CD14-positive monocyte (primary cell): ENCODE measurements around the gene ZC3H8. TPM values are rescaled to one million over a fixed set of nuclear protein-coding genes. Genes with fewer than 3 reads are reported as not detected.

Experiments
- DNase-seq, 3 donors: peaks; one replicate each; pipeline ENCODE4 v3.0.0-alpha.2; 2011 to 2022
- H2AFZ ChIP-seq: 2 replicates; pipeline ENCODE4 v1.6.0; 2012; ENCODE audit warnings: mild to moderate bottlenecking, low read depth, low read length, inconsistent platforms; ENCODE audit not compliant: insufficient read depth, poor library complexity, severe bottlenecking
- H3K27ac ChIP-seq, 2 donors: 1 replicate in 1 of 2; 2 replicates in 1 of 2; pipeline ENCODE4 v1.5.1; 2012 to 2013; ENCODE audit warnings: low read length in 2 of 2, control low read depth in 1 of 2, inconsistent platforms in 1 of 2, low read depth in 1 of 2, mild to moderate bottlenecking in 1 of 2
- H3K27me3 ChIP-seq, 2 donors: one replicate each; pipeline versions ENCODE4 v1.6.0 to v1.6.1; 2011 to 2013; ENCODE audit warnings: low read length in 2 of 2; ENCODE audit not compliant: control insufficient read depth in 2 of 2, insufficient read depth in 2 of 2
- H3K36me3 ChIP-seq, 2 donors: replicated peaks in 1 of 2; 1 replicate in 1 of 2; 2 replicates in 1 of 2; pipeline versions ENCODE4 v1.5.1 to v1.6.1; 2012 to 2013; ENCODE audit warnings: low read length in 2 of 2, control low read depth in 1 of 2, inconsistent platforms in 1 of 2, mild to moderate bottlenecking in 1 of 2; ENCODE audit not compliant: insufficient read depth in 2 of 2, control insufficient read depth in 1 of 2
- H3K4me1 ChIP-seq, 2 donors: 1 replicate in 1 of 2; 2 replicates in 1 of 2; pipeline versions ENCODE4 v1.5.1 to v1.6.1; 2012 to 2013; ENCODE audit warnings: low read length in 2 of 2, control low read depth in 1 of 2, inconsistent platforms in 1 of 2, mild to moderate bottlenecking in 1 of 2, moderate library complexity in 1 of 2; ENCODE audit not compliant: insufficient read depth in 2 of 2, control insufficient read depth in 1 of 2
- H3K4me2 ChIP-seq: replicated peaks from 2 replicates; pipeline ENCODE3; 2012; ENCODE audit warnings: low read length, moderate library complexity, mild to moderate bottlenecking; ENCODE audit not compliant: poor library complexity, severe bottlenecking; ENCODE audit errors: extremely low read depth
- H3K4me3 ChIP-seq, 3 experiments: fragments of 200-600 bp in 1 of 3; sonication (generic) in 1 of 3; replicated peaks in 1 of 3; 1 replicate in 2 of 3; 2 replicates in 1 of 3; pipeline ENCODE4 v1.5.1; 2011 to 2013; ENCODE audit warnings: low read length in 3 of 3, mild to moderate bottlenecking in 3 of 3, control low read depth in 2 of 3, low read depth in 2 of 3, inconsistent platforms in 1 of 3, moderate library complexity in 1 of 3
- H3K79me2 ChIP-seq: 2 replicates; pipeline ENCODE4 v1.6.0; 2012; ENCODE audit warnings: mild to moderate bottlenecking, control low read depth, inconsistent platforms, low read length, moderate library complexity; ENCODE audit not compliant: insufficient read depth
- H3K9ac ChIP-seq: 2 replicates; pipeline ENCODE4 v1.6.0; 2017; ENCODE audit warnings: low read length, mild to moderate bottlenecking; ENCODE audit not compliant: insufficient read depth, poor library complexity, severe bottlenecking
- H3K9me3 ChIP-seq, 2 donors: replicated peaks in 1 of 2; 1 replicate in 1 of 2; 2 replicates in 1 of 2; pipeline versions ENCODE4 v1.5.1 to v1.6.1; 2012 to 2013; ENCODE audit warnings: low read length in 2 of 2, control low read depth in 1 of 2; ENCODE audit not compliant: control insufficient read depth in 1 of 2, insufficient read depth in 1 of 2
- H4K20me1 ChIP-seq: 2 replicates; pipeline ENCODE4 v1.6.0; 2012; ENCODE audit warnings: mild to moderate bottlenecking, low read length, control low read depth, moderate library complexity; ENCODE audit not compliant: insufficient read depth
- H3K27ac Mint-ChIP-seq, 7 donors: one replicate each; pipeline ENCODE4 v1.8.0; 2020; ENCODE audit warnings: mild to moderate bottlenecking in 7 of 7, mixed read lengths in 7 of 7, moderate library complexity in 6 of 7, inconsistent platforms in 2 of 7
- H3K27me3 Mint-ChIP-seq, 3 donors: one replicate each; pipeline ENCODE4 v1.8.0; 2021 to 2022; ENCODE audit warnings: low read depth in 3 of 3, mild to moderate bottlenecking in 3 of 3, mixed read lengths in 3 of 3, moderate library complexity in 3 of 3, inconsistent platforms in 1 of 3
- H3K36me3 Mint-ChIP-seq, 2 donors: one replicate each; pipeline ENCODE4 v1.8.0; 2020; ENCODE audit warnings: mixed read lengths in 2 of 2, inconsistent platforms in 1 of 2, mild to moderate bottlenecking in 1 of 2
- H3K4me1 Mint-ChIP-seq: one replicate; pipeline ENCODE4 v1.8.0; 2020; ENCODE audit warnings: mild to moderate bottlenecking, mixed read lengths
- H3K4me3 Mint-ChIP-seq, 2 donors: one replicate each; pipeline ENCODE4 v1.8.0; 2020; ENCODE audit warnings: mild to moderate bottlenecking in 2 of 2, mixed read lengths in 2 of 2, moderate library complexity in 1 of 2
- H3K9me3 Mint-ChIP-seq, 7 donors: one replicate each; pipeline ENCODE4 v1.8.0; 2020 to 2022; ENCODE audit warnings: mixed read lengths in 7 of 7, mild to moderate bottlenecking in 6 of 7, moderate library complexity in 6 of 7, inconsistent platforms in 2 of 7
- WGBS: methylation state at CpG from one replicate; pipeline ENCODE4 v1.1.5; 2013; ENCODE audit warnings: missing lambda C conversion rate; ENCODE audit not compliant: insufficient coverage; 5-methylcytosine and 5-hydroxymethylcytosine counted together
- intact Hi-C, 2 donors: fragments of 100-400 bp; cut with micrococcal nuclease; formaldehyde crosslinking; loops; one replicate each; pipeline versions ENCODE4 v1.15.0 to v1.15.1; 2023
- polyA plus RNA-seq, 3 donors: library from polyadenylated mRNA; depleted of rRNA in 1 of 3; unstranded in 2 of 3; stranded (reverse) in 1 of 3; fragments of 300-500 nt in 2 of 3; fragments of >200 nt in 1 of 3; fragmentation: Illumina TruSeq in 2 of 3; gene quantifications; 1 replicate in 2 of 3; 2 replicates in 1 of 3; pipeline ENCODE4 v1.2.3, GENCODE V29; 2012 to 2021
- TF ChIP-seq, protein P1 (sequence below): fragments of 200-600 bp; IDR thresholded peaks from one replicate; pipeline ENCODE4 v1.8.0; 2022; ENCODE audit warnings: antibody characterized with exemption, mild to moderate bottlenecking

Gene ZC3H8
- polyA plus RNA-seq, 3 donors: 2.3 to 6.9 (median 2.3) TPM

DNA sequence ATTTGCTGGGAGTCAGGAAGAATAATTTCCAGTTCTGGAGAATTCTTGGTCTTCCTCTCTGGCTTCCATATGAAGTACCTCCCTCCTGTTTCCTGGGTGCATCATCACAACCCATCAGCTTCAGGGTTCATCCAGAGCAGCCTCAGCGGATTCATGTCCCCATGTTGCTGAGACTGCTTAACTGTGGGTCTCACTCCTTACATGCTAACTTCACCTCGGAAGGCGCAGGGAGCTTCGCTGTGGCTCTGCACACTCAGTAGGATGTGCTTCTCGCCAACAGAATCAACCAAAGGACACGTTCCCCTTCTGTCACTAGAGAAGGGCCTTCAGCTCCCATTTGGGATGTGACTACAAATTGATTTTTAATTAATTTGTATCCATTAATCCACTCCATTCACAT lies 92.5 kb downstream of the ZC3H8 start:
- TF ChIP-seq, protein P1, sequence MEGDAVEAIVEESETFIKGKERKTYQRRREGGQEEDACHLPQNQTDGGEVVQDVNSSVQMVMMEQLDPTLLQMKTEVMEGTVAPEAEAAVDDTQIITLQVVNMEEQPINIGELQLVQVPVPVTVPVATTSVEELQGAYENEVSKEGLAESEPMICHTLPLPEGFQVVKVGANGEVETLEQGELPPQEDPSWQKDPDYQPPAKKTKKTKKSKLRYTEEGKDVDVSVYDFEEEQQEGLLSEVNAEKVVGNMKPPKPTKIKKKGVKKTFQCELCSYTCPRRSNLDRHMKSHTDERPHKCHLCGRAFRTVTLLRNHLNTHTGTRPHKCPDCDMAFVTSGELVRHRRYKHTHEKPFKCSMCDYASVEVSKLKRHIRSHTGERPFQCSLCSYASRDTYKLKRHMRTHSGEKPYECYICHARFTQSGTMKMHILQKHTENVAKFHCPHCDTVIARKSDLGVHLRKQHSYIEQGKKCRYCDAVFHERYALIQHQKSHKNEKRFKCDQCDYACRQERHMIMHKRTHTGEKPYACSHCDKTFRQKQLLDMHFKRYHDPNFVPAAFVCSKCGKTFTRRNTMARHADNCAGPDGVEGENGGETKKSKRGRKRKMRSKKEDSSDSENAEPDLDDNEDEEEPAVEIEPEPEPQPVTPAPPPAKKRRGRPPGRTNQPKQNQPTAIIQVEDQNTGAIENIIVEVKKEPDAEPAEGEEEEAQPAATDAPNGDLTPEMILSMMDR: no peak
- Mint-ChIP-seq H3K4me3 (no peak overlapping the region), H3K9me3 (peaks cover 0 to 11% (median 5%) of the 10 kb centered on the region in 7 donors), H3K27me3 (peaks cover 0 to 5% (median 2%) of the 10 kb centered on the region in 3 donors), H3K36me3 (no peaks in the 10 kb centered on the region), H3K4me1 (no peaks in the 10 kb centered on the region), H3K27ac (no peak overlapping the region)
- Histone ChIP-seq H3K27ac (no peak overlapping the region), H3K4me1 (no peaks in the 10 kb centered on the region), H3K36me3 (no peaks in the 10 kb centered on the region), H3K9ac (no peak overlapping the region), H3K4me3 (no peak overlapping the region), H3K27me3 (no peaks in the 10 kb centered on the region), H3K4me2 (no peak overlapping the region), H4K20me1 (no peaks in the 10 kb centered on the region), H2AFZ (no peak overlapping the region), H3K9me3 (peaks cover 0 to 3% of the 10 kb centered on the region in 2 donors), H3K79me2 (no peaks in the 10 kb centered on the region)
- no peak for DNase-seq
- WGBS: 92% methylated on average over 6 of the region's 6 CpGs
- intact Hi-C loops: no loop called here

Other genes with a start within 250 kb of the ZC3H8 start
- 10 to 100 TPM in 2 of 3 donors, 1 to 10 TPM in 1; 9.1 to 13.4 (median 11.4) TPM for gene TMEM87B, start 199.8 kb downstream of the ZC3H8 start, polyA plus RNA-seq
- under 1 TPM in 1 of 3 donors, not detected in 2; 0.04 TPM for gene FBLN7, start 116.7 kb downstream of the ZC3H8 start, polyA plus RNA-seq
- gene ZC3H6, start 20.6 kb upstream of the ZC3H8 start, polyA plus RNA-seq: 1 to 10 TPM; 2.1 to 2.5 (median 2.4) TPM
- 1 to 10 TPM in 2 of 3 donors, under 1 TPM in 1; 0.29 to 3.4 (median 1.2) TPM for gene RGPD8, start 178.6 kb upstream of the ZC3H8 start, polyA plus RNA-seq
- 10 to 100 TPM in 1 of 3 donors, 1 to 10 TPM in 2; 2.7 to 13.9 (median 5.4) TPM for gene TTL, start 227.1 kb upstream of the ZC3H8 start, polyA plus RNA-seq